ENCODE results near the gene LRRC10B.

DNA sequence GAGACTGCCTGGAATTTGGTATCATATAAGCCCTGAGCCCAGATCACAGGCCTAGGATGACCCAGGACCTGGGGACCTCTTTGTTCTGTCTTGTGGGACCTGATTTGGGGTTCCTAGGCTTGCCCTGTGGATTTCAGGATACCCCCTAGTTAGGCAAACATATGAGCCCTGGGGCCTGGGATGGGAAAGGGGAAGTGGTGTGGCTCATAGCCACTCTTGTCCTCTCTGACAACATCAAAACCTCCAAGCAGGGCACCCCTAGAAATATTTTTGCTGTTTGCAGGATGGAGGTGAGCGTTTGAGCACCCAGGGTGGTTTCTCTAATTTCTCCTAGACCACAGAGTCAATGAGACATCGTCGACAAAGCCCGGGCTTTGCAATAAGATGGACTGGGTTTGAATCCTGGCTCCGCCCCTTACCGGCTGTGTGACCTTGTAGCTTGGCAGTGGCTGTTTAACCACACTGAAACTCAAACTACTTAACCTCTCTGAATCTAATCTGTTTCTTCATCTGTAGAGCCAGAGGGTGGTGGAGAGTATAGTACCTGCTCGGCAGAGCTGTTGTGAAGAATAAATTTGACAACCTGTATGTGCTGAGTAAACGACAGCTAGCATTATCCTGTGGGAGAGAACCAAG is 5.3 kb upstream of the LRRC10B start:
- TF ChIP-seq, protein P1, sequence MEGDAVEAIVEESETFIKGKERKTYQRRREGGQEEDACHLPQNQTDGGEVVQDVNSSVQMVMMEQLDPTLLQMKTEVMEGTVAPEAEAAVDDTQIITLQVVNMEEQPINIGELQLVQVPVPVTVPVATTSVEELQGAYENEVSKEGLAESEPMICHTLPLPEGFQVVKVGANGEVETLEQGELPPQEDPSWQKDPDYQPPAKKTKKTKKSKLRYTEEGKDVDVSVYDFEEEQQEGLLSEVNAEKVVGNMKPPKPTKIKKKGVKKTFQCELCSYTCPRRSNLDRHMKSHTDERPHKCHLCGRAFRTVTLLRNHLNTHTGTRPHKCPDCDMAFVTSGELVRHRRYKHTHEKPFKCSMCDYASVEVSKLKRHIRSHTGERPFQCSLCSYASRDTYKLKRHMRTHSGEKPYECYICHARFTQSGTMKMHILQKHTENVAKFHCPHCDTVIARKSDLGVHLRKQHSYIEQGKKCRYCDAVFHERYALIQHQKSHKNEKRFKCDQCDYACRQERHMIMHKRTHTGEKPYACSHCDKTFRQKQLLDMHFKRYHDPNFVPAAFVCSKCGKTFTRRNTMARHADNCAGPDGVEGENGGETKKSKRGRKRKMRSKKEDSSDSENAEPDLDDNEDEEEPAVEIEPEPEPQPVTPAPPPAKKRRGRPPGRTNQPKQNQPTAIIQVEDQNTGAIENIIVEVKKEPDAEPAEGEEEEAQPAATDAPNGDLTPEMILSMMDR (IDR thresholded peaks at IDR 0.05 in 2 of 3, conservative IDR thresholded peaks at IDR 0.05 in 1 of 3; ENCODE audit: borderline replicate concordance in 1 of 3, insufficient read depth in 1 of 3, low read depth in 2 of 3, low read length in 2 of 3) = no peak
- TF ChIP-seq POLR2A (IDR thresholded peaks at IDR 0.05; ENCODE audit: borderline replicate concordance, extremely low read depth, insufficient read depth, insufficient read length) (no peak), EZH2 (IDR thresholded peaks at IDR 0.05) (no peak), SIN3A (IDR thresholded peaks at IDR 0.05; ENCODE audit: low read depth) (no peak), EZH2phosphoT487 (IDR thresholded peaks at IDR 0.05; ENCODE audit: borderline replicate concordance) (no peak), YY1 (IDR thresholded peaks at IDR 0.05; ENCODE audit: extremely low read depth, insufficient replicate concordance, low read depth, low read length) (no peak), CBX3 (IDR thresholded peaks at IDR 0.05; ENCODE audit: low read depth) (no peak), SP1 (IDR thresholded peaks at IDR 0.05; ENCODE audit: low read depth) (no peak)
- TF ChIP-seq, protein P2, sequence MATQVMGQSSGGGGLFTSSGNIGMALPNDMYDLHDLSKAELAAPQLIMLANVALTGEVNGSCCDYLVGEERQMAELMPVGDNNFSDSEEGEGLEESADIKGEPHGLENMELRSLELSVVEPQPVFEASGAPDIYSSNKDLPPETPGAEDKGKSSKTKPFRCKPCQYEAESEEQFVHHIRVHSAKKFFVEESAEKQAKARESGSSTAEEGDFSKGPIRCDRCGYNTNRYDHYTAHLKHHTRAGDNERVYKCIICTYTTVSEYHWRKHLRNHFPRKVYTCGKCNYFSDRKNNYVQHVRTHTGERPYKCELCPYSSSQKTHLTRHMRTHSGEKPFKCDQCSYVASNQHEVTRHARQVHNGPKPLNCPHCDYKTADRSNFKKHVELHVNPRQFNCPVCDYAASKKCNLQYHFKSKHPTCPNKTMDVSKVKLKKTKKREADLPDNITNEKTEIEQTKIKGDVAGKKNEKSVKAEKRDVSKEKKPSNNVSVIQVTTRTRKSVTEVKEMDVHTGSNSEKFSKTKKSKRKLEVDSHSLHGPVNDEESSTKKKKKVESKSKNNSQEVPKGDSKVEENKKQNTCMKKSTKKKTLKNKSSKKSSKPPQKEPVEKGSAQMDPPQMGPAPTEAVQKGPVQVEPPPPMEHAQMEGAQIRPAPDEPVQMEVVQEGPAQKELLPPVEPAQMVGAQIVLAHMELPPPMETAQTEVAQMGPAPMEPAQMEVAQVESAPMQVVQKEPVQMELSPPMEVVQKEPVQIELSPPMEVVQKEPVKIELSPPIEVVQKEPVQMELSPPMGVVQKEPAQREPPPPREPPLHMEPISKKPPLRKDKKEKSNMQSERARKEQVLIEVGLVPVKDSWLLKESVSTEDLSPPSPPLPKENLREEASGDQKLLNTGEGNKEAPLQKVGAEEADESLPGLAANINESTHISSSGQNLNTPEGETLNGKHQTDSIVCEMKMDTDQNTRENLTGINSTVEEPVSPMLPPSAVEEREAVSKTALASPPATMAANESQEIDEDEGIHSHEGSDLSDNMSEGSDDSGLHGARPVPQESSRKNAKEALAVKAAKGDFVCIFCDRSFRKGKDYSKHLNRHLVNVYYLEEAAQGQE (IDR thresholded peaks at IDR 0.05; ENCODE audit: low read depth) = no peak
- TF ChIP-seq, protein P3, sequence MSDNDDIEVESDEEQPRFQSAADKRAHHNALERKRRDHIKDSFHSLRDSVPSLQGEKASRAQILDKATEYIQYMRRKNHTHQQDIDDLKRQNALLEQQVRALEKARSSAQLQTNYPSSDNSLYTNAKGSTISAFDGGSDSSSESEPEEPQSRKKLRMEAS (IDR thresholded peaks at IDR 0.05) = no peak
- TF ChIP-seq, protein P4, sequence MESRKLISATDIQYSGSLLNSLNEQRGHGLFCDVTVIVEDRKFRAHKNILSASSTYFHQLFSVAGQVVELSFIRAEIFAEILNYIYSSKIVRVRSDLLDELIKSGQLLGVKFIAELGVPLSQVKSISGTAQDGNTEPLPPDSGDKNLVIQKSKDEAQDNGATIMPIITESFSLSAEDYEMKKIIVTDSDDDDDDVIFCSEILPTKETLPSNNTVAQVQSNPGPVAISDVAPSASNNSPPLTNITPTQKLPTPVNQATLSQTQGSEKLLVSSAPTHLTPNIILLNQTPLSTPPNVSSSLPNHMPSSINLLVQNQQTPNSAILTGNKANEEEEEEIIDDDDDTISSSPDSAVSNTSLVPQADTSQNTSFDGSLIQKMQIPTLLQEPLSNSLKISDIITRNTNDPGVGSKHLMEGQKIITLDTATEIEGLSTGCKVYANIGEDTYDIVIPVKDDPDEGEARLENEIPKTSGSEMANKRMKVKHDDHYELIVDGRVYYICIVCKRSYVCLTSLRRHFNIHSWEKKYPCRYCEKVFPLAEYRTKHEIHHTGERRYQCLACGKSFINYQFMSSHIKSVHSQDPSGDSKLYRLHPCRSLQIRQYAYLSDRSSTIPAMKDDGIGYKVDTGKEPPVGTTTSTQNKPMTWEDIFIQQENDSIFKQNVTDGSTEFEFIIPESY (IDR thresholded peaks at IDR 0.05; ENCODE audit: extremely low read depth, insufficient replicate concordance, low read length) = no peak

All from HCT116 (cell line).